ENCODE results near the gene HEXIM2.
A peak's percentile ranks its signal among the peaks of the same experiment; 100 is the strongest.

Gene HEXIM2

GRCh38 chr17:45161288-45162024 lies at the start of gene HEXIM2:
Gene HEXIM2, plus strand, starts transcription at chr17:45161875. Its CDS starts 919 bp downstream, at chr17:45162794.
- Histone ChIP-seq H3K9me3 (ENCODE audit: control insufficient read depth, low read depth, low read length) (no peaks in the 10 kb centered on the region), H3K27ac (ENCODE audit: low read length) (peak within 1 kb of the TSS; percentile 96), H3K36me3 (ENCODE audit: control insufficient read depth, low read depth, low read length) (no peaks in the 10 kb centered on the region), H3K9ac (ENCODE audit: low read length) (peak within 1 kb of the TSS; percentile 99), H3K4me3 (ENCODE audit: low read length) (peak within 1 kb of the TSS; percentile 94), H3K27me3 (ENCODE audit: control insufficient read depth, insufficient read depth, low read length) (no peaks in the 10 kb centered on the region), H3K4me1 (ENCODE audit: control insufficient read depth, low read depth, low read length) (peaks cover 9% of the 10 kb centered on the region)

DNA sequence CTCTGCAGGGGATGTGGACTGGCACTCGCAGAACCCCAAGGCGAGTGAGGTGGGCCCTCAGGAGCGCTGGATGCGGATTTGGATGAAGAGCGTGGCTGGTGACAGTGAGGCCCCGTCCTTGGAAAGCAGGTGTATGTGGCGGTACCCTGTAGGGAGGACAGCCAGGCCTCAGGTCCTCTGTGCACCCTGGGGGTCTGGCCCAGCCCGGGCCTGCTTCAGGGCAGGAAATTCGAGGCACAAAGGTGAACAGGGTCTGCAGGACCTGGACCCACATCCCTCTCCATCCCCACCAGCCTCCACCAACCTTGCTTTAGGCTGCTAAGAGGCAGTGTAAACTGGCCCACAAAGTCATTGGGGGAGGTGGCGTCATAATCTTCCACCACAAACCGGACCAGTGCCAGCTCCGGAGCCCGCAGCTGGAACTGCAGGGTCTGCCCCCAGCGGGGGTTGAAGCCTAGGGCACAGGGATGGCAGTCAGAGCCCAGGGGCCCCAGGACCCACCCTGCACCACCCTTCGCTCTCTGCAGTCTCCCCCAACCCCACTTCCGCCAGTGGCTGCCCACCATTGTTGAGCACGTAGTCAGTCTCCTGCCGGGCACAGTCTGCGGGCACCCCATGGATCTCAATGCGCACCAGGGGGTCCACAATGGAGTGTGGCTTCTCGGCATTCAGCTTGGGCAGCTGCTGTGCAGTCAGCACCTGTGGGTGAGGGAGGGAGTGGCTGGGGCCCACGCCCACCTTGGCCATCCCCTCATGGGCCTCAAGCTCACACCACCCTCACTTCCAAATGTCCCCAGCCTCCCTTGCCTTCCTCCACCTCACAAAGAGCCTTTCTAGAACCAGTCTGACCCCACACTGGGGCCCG lies 48.9 kb upstream of the HEXIM2 start:
- H3K9ac ChIP-seq (ENCODE audit: low read length): no peak overlapping the region
- H3K4me3 ChIP-seq (ENCODE audit: low read length): no peak overlapping the region
- H3K4me1 ChIP-seq (ENCODE audit: control insufficient read depth, low read depth, low read length): no peaks in the 10 kb centered on the region
- peaks cover 8% of the 10 kb centered on the region for H3K36me3 ChIP-seq (ENCODE audit: control insufficient read depth, low read depth, low read length)
- no peak overlapping the region for H3K27ac ChIP-seq (ENCODE audit: low read length)
- no peaks in the 10 kb centered on the region for H3K27me3 ChIP-seq (ENCODE audit: control insufficient read depth, insufficient read depth, low read length)
- no peaks in the 10 kb centered on the region for H3K9me3 ChIP-seq (ENCODE audit: control insufficient read depth, low read depth, low read length)

DNA sequence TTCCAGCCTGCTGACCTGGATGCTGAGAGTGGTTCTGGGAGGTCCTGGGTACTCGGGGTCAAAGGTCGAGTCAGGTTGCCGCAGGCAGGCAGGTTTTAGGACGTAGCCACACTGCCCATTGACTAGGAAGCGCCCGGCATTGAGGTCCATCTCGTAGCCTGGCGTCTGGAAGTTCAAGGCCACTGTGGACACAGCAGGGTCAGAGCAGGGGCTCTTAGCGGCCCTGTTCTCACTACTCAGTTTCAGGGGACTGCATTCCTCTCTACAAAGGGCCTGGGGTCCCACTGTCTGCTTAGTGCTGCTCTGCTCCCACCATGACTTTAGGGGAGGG lies 48.3 kb upstream of the HEXIM2 start:
- Histone ChIP-seq H3K4me1 (ENCODE audit: control insufficient read depth, low read depth, low read length) (no peaks in the 10 kb centered on the region), H3K36me3 (ENCODE audit: control insufficient read depth, low read depth, low read length) (peaks cover 2% of the 10 kb centered on the region)

GRCh38 chr17:45114117-45114932 lies 47.4 kb upstream of the HEXIM2 start:
- Histone ChIP-seq H3K9ac (ENCODE audit: low read length) (no peak overlapping the region), H3K36me3 (ENCODE audit: control insufficient read depth, low read depth, low read length) (no peaks in the 10 kb centered on the region), H3K4me3 (ENCODE audit: low read length) (no peak overlapping the region), H3K9me3 (ENCODE audit: control insufficient read depth, low read depth, low read length) (no peaks in the 10 kb centered on the region), H3K27ac (ENCODE audit: low read length) (no peak overlapping the region), H3K4me1 (ENCODE audit: control insufficient read depth, low read depth, low read length) (no peaks in the 10 kb centered on the region), H3K27me3 (ENCODE audit: control insufficient read depth, insufficient read depth, low read length) (no peaks in the 10 kb centered on the region)

More for the DNA sequence above, 48.3 kb upstream of the HEXIM2 start:
- Histone ChIP-seq H3K9ac (ENCODE audit: low read length) (no peak overlapping the region), H3K9me3 (ENCODE audit: control insufficient read depth, low read depth, low read length) (no peaks in the 10 kb centered on the region), H3K27ac (ENCODE audit: low read length) (no peak overlapping the region), H3K27me3 (ENCODE audit: control insufficient read depth, insufficient read depth, low read length) (no peaks in the 10 kb centered on the region), H3K4me3 (ENCODE audit: low read length) (no peak overlapping the region)

GRCh38 chr17:45115015-45115625 lies 46.6 kb upstream of the HEXIM2 start:
- no peaks in the 10 kb centered on the region for H3K4me1 ChIP-seq (ENCODE audit: control insufficient read depth, low read depth, low read length)
- H3K4me3 ChIP-seq (ENCODE audit: low read length): no peak overlapping the region
- no peaks in the 10 kb centered on the region for H3K27me3 ChIP-seq (ENCODE audit: control insufficient read depth, insufficient read depth, low read length)
- H3K36me3 ChIP-seq (ENCODE audit: control insufficient read depth, low read depth, low read length): no peaks in the 10 kb centered on the region
- H3K9me3 ChIP-seq (ENCODE audit: control insufficient read depth, low read depth, low read length): no peaks in the 10 kb centered on the region
- H3K27ac ChIP-seq (ENCODE audit: low read length): no peak overlapping the region
- no peak overlapping the region for H3K9ac ChIP-seq (ENCODE audit: low read length)

DNA sequence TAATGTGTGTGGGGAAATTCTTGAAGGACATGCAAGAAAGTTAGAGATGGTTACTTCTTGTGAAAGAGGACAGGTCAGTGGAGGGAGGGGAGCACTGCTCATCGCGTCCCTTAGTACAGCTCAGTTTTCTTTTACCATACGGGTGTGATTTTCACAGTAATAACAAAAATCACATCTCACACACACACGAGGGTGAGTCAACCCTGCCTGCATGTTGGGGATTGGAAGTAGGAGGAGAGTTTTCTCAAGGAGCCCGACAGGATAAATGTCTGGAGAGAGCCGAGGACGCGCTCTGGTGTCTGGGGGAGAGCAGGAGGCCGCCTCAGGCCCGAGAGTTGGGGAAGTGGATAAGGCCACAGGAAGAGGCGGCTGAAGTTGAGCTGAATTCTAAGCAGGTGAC lies 45.8 kb upstream of the HEXIM2 start:
- no peaks in the 10 kb centered on the region for H3K4me1 ChIP-seq (ENCODE audit: control insufficient read depth, low read depth, low read length)
- H3K27me3 ChIP-seq (ENCODE audit: control insufficient read depth, insufficient read depth, low read length): no peaks in the 10 kb centered on the region
- H3K9me3 ChIP-seq (ENCODE audit: control insufficient read depth, low read depth, low read length): no peaks in the 10 kb centered on the region
- H3K27ac ChIP-seq (ENCODE audit: low read length): no peak overlapping the region
- H3K36me3 ChIP-seq (ENCODE audit: control insufficient read depth, low read depth, low read length): no peaks in the 10 kb centered on the region
- H3K9ac ChIP-seq (ENCODE audit: low read length): no peak overlapping the region
- H3K4me3 ChIP-seq (ENCODE audit: low read length): no peak overlapping the region

DNA sequence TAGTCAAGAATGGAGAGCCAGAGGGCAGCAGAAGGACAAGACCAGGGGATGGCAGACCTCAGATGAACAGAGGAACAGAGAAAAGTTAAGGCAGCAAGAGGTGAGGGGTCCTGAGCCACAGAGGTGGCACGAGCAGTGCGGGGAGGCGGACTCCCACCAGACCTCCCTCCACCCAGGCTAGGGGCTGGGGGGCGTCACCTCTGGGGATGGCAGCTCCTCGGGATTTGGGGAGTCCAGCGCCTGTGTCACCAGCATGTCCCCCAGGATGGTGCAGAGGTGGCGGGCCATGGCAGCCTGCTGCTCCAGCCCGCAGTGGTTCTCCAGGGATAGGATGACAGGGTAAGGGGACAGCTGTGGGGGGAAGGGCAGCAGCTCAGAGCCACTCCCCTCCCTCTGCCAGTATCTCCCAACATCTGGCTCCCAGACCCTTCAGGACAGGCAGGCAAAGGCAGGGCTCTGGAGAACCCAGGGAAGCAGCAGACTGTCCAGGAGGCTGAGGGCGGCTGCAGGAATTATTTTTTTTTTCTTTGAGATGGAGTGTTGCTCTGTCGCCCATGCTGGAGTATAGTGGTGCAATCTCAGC lies 45.1 kb upstream of the HEXIM2 start:
- H3K9me3 ChIP-seq (ENCODE audit: control insufficient read depth, low read depth, low read length): no peaks in the 10 kb centered on the region
- no peak overlapping the region for H3K4me3 ChIP-seq (ENCODE audit: low read length)
- no peak overlapping the region for H3K9ac ChIP-seq (ENCODE audit: low read length)
- H3K27ac ChIP-seq (ENCODE audit: low read length): no peak overlapping the region
- no peaks in the 10 kb centered on the region for H3K27me3 ChIP-seq (ENCODE audit: control insufficient read depth, insufficient read depth, low read length)
- H3K36me3 ChIP-seq (ENCODE audit: control insufficient read depth, low read depth, low read length): no peaks in the 10 kb centered on the region
- H3K4me1 ChIP-seq (ENCODE audit: control insufficient read depth, low read depth, low read length): no peaks in the 10 kb centered on the region

GRCh38 chr17:45117334-45117733 lies 44.3 kb upstream of the HEXIM2 start:
- H3K36me3 ChIP-seq (ENCODE audit: control insufficient read depth, low read depth, low read length): no peaks in the 10 kb centered on the region
- no peaks in the 10 kb centered on the region for H3K4me1 ChIP-seq (ENCODE audit: control insufficient read depth, low read depth, low read length)
- no peak overlapping the region for H3K4me3 ChIP-seq (ENCODE audit: low read length)
- no peak overlapping the region for H3K9ac ChIP-seq (ENCODE audit: low read length)
- no peak overlapping the region for H3K27ac ChIP-seq (ENCODE audit: low read length)
- no peaks in the 10 kb centered on the region for H3K27me3 ChIP-seq (ENCODE audit: control insufficient read depth, insufficient read depth, low read length)
- no peaks in the 10 kb centered on the region for H3K9me3 ChIP-seq (ENCODE audit: control insufficient read depth, low read depth, low read length)

DNA sequence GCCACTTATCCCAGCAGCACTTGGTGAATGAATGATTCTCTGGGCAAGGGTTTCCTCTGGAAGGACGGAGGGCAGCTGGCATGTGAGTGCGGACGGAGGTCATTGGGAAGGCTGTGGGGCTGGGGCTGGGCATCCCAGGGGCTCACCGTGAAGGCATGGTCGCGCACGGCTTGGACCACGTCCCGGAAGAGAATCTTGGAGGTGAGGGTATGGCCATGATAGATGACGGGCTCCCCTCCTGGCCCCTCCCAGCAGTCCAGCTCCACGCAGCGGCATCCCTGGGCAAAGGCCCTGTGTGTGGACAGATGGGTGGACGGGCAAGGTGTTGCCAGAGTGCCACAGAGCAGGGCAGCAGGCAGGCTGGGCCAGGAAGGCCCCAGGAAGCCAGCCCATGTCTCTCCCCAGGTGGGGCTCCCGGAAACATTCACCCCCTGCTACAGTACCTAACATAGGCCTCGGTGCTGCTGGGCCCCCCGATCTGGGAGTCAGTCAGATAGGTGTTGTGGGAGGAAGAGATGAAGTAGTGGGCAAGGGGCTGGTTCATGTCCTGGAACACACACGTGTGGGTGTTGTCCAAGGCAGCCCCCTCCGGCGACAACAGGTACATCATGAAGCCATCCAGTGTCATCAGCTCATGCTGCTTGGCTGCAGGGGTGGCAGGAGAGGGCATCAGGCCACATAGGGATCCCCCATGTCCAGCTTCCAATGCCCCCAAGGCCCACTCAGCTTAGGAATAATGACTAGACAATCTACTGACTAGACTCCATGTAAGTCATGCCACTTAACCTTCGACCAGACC lies 43.6 kb upstream of the HEXIM2 start:
- H3K9me3 ChIP-seq (ENCODE audit: control insufficient read depth, low read depth, low read length): no peaks in the 10 kb centered on the region
- H3K36me3 ChIP-seq (ENCODE audit: control insufficient read depth, low read depth, low read length): no peaks in the 10 kb centered on the region
- no peaks in the 10 kb centered on the region for H3K27me3 ChIP-seq (ENCODE audit: control insufficient read depth, insufficient read depth, low read length)
- H3K9ac ChIP-seq (ENCODE audit: low read length): no peak overlapping the region
- no peaks in the 10 kb centered on the region for H3K4me1 ChIP-seq (ENCODE audit: control insufficient read depth, low read depth, low read length)
- no peak overlapping the region for H3K27ac ChIP-seq (ENCODE audit: low read length)
- H3K4me3 ChIP-seq (ENCODE audit: low read length): no peak overlapping the region

DNA sequence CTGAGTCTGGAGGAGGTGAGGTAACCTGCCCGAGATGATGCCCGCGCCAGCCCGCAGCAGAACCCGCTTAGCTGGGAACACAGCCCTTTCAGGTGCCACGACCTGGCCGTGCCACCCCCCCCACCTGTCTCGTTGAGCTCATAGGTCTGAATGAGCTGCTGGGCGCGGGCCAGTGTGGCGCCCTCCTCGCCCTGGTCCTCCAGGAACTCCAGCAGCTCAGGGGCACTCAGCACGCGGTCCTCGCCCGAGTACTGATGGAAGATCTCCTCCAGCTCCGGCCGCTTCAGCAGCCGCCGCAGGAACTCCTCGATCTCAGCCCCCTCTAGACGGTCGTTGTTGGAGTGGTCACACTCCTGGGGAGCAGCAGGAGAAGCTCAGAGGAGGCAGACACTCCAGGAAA lies 43.0 kb upstream of the HEXIM2 start:
- Histone ChIP-seq H3K36me3 (ENCODE audit: control insufficient read depth, low read depth, low read length) (no peaks in the 10 kb centered on the region), H3K4me3 (ENCODE audit: low read length) (no peak overlapping the region), H3K27ac (ENCODE audit: low read length) (no peak overlapping the region), H3K4me1 (ENCODE audit: control insufficient read depth, low read depth, low read length) (no peaks in the 10 kb centered on the region), H3K9me3 (ENCODE audit: control insufficient read depth, low read depth, low read length) (no peaks in the 10 kb centered on the region), H3K27me3 (ENCODE audit: control insufficient read depth, insufficient read depth, low read length) (no peaks in the 10 kb centered on the region), H3K9ac (ENCODE audit: low read length) (no peak overlapping the region)
